Measurements from ENCODE around the gene SNX1.
"Not testable (repeated sequence)": the region's sequence is repeated elsewhere in the genome, so short reads cannot be mapped to it uniquely, and the experiment has no call there.

- not testable (repeated sequence) for TF ChIP-seq KDM1A (IDR thresholded peaks at IDR 0.05; ENCODE audit: borderline replicate concordance); DPF2 (IDR thresholded peaks at IDR 0.05); USF1 (IDR thresholded peaks at IDR 0.05; ENCODE audit: borderline replicate concordance, extremely low read length, insufficient read depth, low read depth, low read length); NFYB (IDR thresholded peaks at IDR 0.05; ENCODE audit: insufficient read depth, low read depth, low read length); BHLHE40 (IDR thresholded peaks at IDR 0.05; ENCODE audit: borderline replicate concordance in 1 of 2, low read depth in 2 of 2, low read length in 1 of 2); CREB1 (IDR thresholded peaks at IDR 0.05; ENCODE audit: low read depth); MAX (IDR thresholded peaks at IDR 0.05; ENCODE audit: low read depth, low read length); ASH2L (IDR thresholded peaks at IDR 0.05; ENCODE audit: borderline replicate concordance, low read depth); HDAC2 (IDR thresholded peaks at IDR 0.05); MXI1 (IDR thresholded peaks at IDR 0.05; ENCODE audit: low read depth, low read length); ZZZ3 (IDR thresholded peaks at IDR 0.05; ENCODE audit: control insufficient read depth, insufficient read length, low read depth)
Observed at GRCh38 chr15:64053674-64054073, 42.1 kb upstream of the SNX1 start.

Measured in GM12878 (cell line).